Endothelial cell of umbilical vein (primary cell): Measurements from ENCODE around the gene RSKR. TPM values are rescaled to one million over a fixed set of nuclear protein-coding genes. Genes with fewer than 3 reads are reported as not detected.

Experiments used
- BruUV-seq: library from RNA; stranded (reverse); fragments of 400-500 nt; replicated peaks from 2 replicates; lab custom pipeline; 2021; lab: Mats Ljungman, UMichigan
- CTCF ChIA-PET: fragments of 300-600, 350-600 bp; sonication (Branson Sonifier 250); formaldehyde crosslinking; loops from one replicate; lab custom pipeline; 2021; ENCODE audit warnings: antibody characterized with exemption, inconsistent platforms; lab: Charles Lee
- POLR2A ChIA-PET: fragments of 300-600, 350-600 bp; sonication (Branson Sonifier 250); formaldehyde crosslinking; loops from one replicate; lab custom pipeline; 2021; ENCODE audit warnings: antibody characterized with exemption, inconsistent platforms; lab: Charles Lee
- DNase-seq: peaks from one replicate; pipeline ENCODE4 v3.0.0-alpha.2; 2011; ENCODE audit warnings: low read depth, low spot score
- FAIRE-seq: peaks from 2 replicates; lab custom pipeline; 2011; peaks lifted over from hg19 to GRCh38; lab: Jason Lieb, UNC
- H2AFZ ChIP-seq: 2 replicates; pipeline ENCODE4 v1.6.0; 2012; ENCODE audit warnings: low read depth, low read length, control low read depth, inconsistent platforms
- H3K27ac ChIP-seq: 2 replicates; pipeline ENCODE4 v1.5.1; 2011; ENCODE audit warnings: low read depth, mild to moderate bottlenecking, control low read depth, low read length, moderate library complexity; ENCODE audit not compliant: insufficient read depth
- H3K27me3 ChIP-seq, 2 experiments: 2 replicates each; pipeline versions ENCODE4 v1.6.0 to v1.6.1; 2011; ENCODE audit warnings: low read length in 2 of 2, mixed read lengths in 1 of 2; ENCODE audit not compliant: control insufficient read depth in 2 of 2, insufficient read depth in 2 of 2
- H3K36me3 ChIP-seq, 2 experiments: 2 replicates in 1 of 2; 3 replicates in 1 of 2; pipeline ENCODE4 v1.5.1; 2011; ENCODE audit warnings: low read length in 2 of 2, mild to moderate bottlenecking in 1 of 2, moderate library complexity in 1 of 2; ENCODE audit not compliant: control insufficient read depth in 2 of 2, insufficient read depth in 2 of 2; ENCODE audit errors: extremely low read depth in 1 of 2
- H3K4me1 ChIP-seq: 3 replicates; pipeline ENCODE4 v1.5.1; 2011; ENCODE audit warnings: mild to moderate bottlenecking, low read length; ENCODE audit not compliant: control insufficient read depth, insufficient read depth; ENCODE audit errors: extremely low read depth
- H3K4me2 ChIP-seq: 2 replicates; pipeline ENCODE4 v1.6.1; 2011; ENCODE audit warnings: low read length, control low read depth, mixed read lengths; ENCODE audit not compliant: insufficient read depth
- H3K4me3 ChIP-seq, 3 experiments: fragments of 200-600 bp in 1 of 3; sonication (generic), shearing (Covaris generic) in 1 of 3; replicated peaks in 1 of 3; 2 replicates each; pipeline ENCODE4 v1.5.1; 2011 to 2016; ENCODE audit warnings: control low read depth in 3 of 3, low read length in 3 of 3, mild to moderate bottlenecking in 2 of 3, inconsistent platforms in 1 of 3, low read depth in 1 of 3, moderate library complexity in 1 of 3; ENCODE audit not compliant: insufficient read depth in 1 of 3
- H3K79me2 ChIP-seq: 2 replicates; pipeline ENCODE4 v1.6.0; 2012; ENCODE audit warnings: low read length, inconsistent platforms; ENCODE audit not compliant: control insufficient read depth, insufficient read depth
- H3K9ac ChIP-seq: replicated peaks from 2 replicates; pipeline ENCODE3; 2011; ENCODE audit warnings: low read length, control low read depth; ENCODE audit not compliant: insufficient read depth; ENCODE audit errors: extremely low read depth
- H3K9me1 ChIP-seq: replicated peaks from 3 replicates; pipeline ENCODE4 v1.6.0; 2011; ENCODE audit warnings: mild to moderate bottlenecking, low read length; ENCODE audit not compliant: control insufficient read depth, insufficient read depth; ENCODE audit errors: extremely low read depth
- H3K9me3 ChIP-seq: replicated peaks from 2 replicates; pipeline ENCODE4 v1.5.1; 2012; ENCODE audit warnings: low read length, inconsistent platforms; ENCODE audit not compliant: control insufficient read depth, insufficient read depth
- H4K20me1 ChIP-seq: replicated peaks from 2 replicates; pipeline ENCODE3; 2011; ENCODE audit warnings: mild to moderate bottlenecking, low read length; ENCODE audit not compliant: control insufficient read depth, insufficient read depth; ENCODE audit errors: extremely low read depth
- CTCF ChIP-seq, 2 donors: IDR thresholded peaks; 1 replicate in 1 of 2; 2 replicates in 1 of 2; pipeline ENCODE4 v1.5.1; 2011; ENCODE audit warnings: low read length in 2 of 2, mild to moderate bottlenecking in 2 of 2, moderate library complexity in 2 of 2, control low read depth in 1 of 2, inconsistent platforms in 1 of 2, low read depth in 1 of 2; ENCODE audit not compliant: insufficient read depth in 1 of 2; ENCODE audit errors: extremely low read depth in 1 of 2
- EZH2 ChIP-seq: IDR thresholded peaks from 2 replicates; pipeline ENCODE4 v1.6.1; 2012; ENCODE audit warnings: borderline replicate concordance, low read depth, mild to moderate bottlenecking, moderate library complexity, low read length, inconsistent platforms; ENCODE audit not compliant: severe bottlenecking
- FOS ChIP-seq: IDR thresholded peaks from 2 replicates; pipeline ENCODE4 v1.6.1; 2011; ENCODE audit warnings: mild to moderate bottlenecking, low read length, moderate library complexity, borderline replicate concordance; ENCODE audit not compliant: insufficient read depth
- GATA2 ChIP-seq: IDR thresholded peaks from 2 replicates; pipeline ENCODE4 v1.7.0; 2011; ENCODE audit warnings: low read depth, mild to moderate bottlenecking, moderate library complexity, mixed read lengths, low read length; ENCODE audit not compliant: insufficient read length, insufficient read depth
- JUN ChIP-seq: IDR thresholded peaks from 2 replicates; pipeline ENCODE4 v1.6.1; 2011; ENCODE audit warnings: borderline replicate concordance, low read depth; ENCODE audit not compliant: insufficient read length, insufficient read depth
- MYC ChIP-seq: IDR thresholded peaks from one replicate; pipeline ENCODE4 v1.6.1; 2011; ENCODE audit warnings: mild to moderate bottlenecking, low read depth, low read length
- POLR2A ChIP-seq: IDR thresholded peaks from 2 replicates; pipeline ENCODE4 v1.6.1; 2012; ENCODE audit warnings: low read depth, mild to moderate bottlenecking, control low read depth, low read length
- POLR2AphosphoS5 ChIP-seq: IDR thresholded peaks from 2 replicates; pipeline ENCODE4 v1.6.1; 2012; ENCODE audit warnings: low read depth, mild to moderate bottlenecking, control low read depth, low read length, moderate library complexity; ENCODE audit not compliant: insufficient read depth
- dilution Hi-C: fragments of 300-500 bp; cut with MboI; formaldehyde crosslinking; loops from one replicate; pipeline ENCODE4 v1.15.0; 2019; ENCODE audit warnings: low sequenced_read_pairs; ENCODE audit not compliant: extremely low pct_ligation_motif_present
- intact Hi-C: fragments of 100-400 bp; cut with micrococcal nuclease; formaldehyde crosslinking; loops from one replicate; pipeline ENCODE4 v1.10.0; 2022
- polyA plus RNA-seq, 4 experiments: library from polyadenylated mRNA; depleted of rRNA in 3 of 4; stranded (reverse) in 3 of 4; unstranded in 1 of 4; fragments of >200 nt; gene quantifications; 2 replicates each; pipeline versions ENCODE4 v1.2.1 to v1.2.3, GENCODE V29; 2011 to 2012; ENCODE audit warnings: missing spikeins in 1 of 4
- total RNA-seq: library from RNA; stranded (reverse); gene quantifications from 2 replicates; pipeline ENCODE4 v1.2.3, GENCODE V29; 2021
- TF ChIP-seq, protein P1 (sequence below): IDR thresholded peaks from 2 replicates; pipeline ENCODE4 v1.6.1; 2011; ENCODE audit not compliant: insufficient read depth, insufficient read length

Gene RSKR
- total and polyA plus RNA-seq, 2 donors (not counting 3 experiments of a cell fraction or from before 2014, with no cell fraction given), result 10.0 to 19.9 TPM

DNA sequence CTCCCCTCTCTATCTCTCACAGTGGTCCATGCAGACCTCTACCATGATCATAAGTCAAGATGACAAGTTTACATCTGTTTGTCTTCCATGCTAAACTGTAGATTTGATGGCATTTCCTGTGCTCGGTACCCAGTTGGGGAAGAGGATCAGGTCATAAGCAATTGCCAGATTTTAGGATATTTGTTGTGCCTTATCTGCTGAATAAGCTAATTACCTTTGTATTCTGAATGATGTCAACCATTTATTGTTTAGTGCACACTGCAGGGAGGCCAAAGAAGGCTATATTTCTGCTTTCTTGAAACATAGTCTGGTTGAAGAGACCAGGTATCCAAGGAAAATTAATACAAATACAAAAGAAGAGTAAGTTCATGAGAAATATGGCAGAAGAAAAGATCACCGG is 31.5 kb downstream of the RSKR start:
- Histone ChIP-seq H3K27me3 (no peaks in the 10 kb centered on the region), H3K9me1 (no peaks in the 10 kb centered on the region), H2AFZ (no peak overlapping the region), H3K27ac (no peak overlapping the region), H3K9ac (no peak overlapping the region), H4K20me1 (no peaks in the 10 kb centered on the region), H3K36me3 (peaks cover 21 to 36% of the 10 kb centered on the region in 2 experiments), H3K4me1 (no peaks in the 10 kb centered on the region), H3K4me2 (no peak overlapping the region), H3K4me3 (no peak overlapping the region), H3K9me3 (no peaks in the 10 kb centered on the region), H3K79me2 (no peaks in the 10 kb centered on the region)
- dilution Hi-C loops (no loop called here), intact Hi-C loops (no loop called here)
- FAIRE-seq, result no peak
- CTCF ChIA-PET, result no interaction called here
- no peak for TF ChIP-seq EZH2
- no peak for DNase-seq
- POLR2A ChIA-PET, result no interaction called here
- no TSS peak for BruUV-seq

GRCh38 chr17:28580959-28581358 is 33.0 kb downstream of the RSKR start:
- Histone ChIP-seq H3K27ac (no peak overlapping the region), H3K9me3 (no peaks in the 10 kb centered on the region), H4K20me1 (no peaks in the 10 kb centered on the region), H3K79me2 (no peaks in the 10 kb centered on the region), H3K4me1 (peaks cover 2% of the 10 kb centered on the region), H3K9me1 (no peaks in the 10 kb centered on the region), H3K27me3 (no peaks in the 10 kb centered on the region), H3K36me3 (peaks cover 21 to 34% of the 10 kb centered on the region in 2 experiments), H2AFZ (no peak overlapping the region), H3K9ac (no peak overlapping the region), H3K4me2 (no peak overlapping the region), H3K4me3 (no peak overlapping the region)
- dilution Hi-C loops, result no loop called here
- FAIRE-seq (no peak), DNase-seq (no peak)
- CTCF ChIA-PET, result no interaction called here
- POLR2A ChIA-PET, result interaction anchor here (0.6 kb wide), 1 partner anchor 26 kb away, joined by 3 read pairs; no protein-coding TSS in a partner anchor
- TF ChIP-seq GATA2, result no peak
- TF ChIP-seq MYC, result no peak
- TF ChIP-seq POLR2AphosphoS5, result no peak
- TF ChIP-seq EZH2, result no peak
- TF ChIP-seq, protein P1, sequence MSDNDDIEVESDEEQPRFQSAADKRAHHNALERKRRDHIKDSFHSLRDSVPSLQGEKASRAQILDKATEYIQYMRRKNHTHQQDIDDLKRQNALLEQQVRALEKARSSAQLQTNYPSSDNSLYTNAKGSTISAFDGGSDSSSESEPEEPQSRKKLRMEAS, result no peak
- TF ChIP-seq JUN, result no peak
- no peak for TF ChIP-seq POLR2A
- no peak for TF ChIP-seq CTCF (IDR thresholded peaks at IDR 0.05; ENCODE audit: extremely low read depth in 1 of 2, insufficient read depth in 1 of 2, low read depth in 1 of 2, low read length in 2 of 2)
- no peak for TF ChIP-seq FOS
- BruUV-seq, result no TSS peak
- intact Hi-C loops, result no loop called here
